Measurements from ENCODE around the gene NPPA. TPM values are rescaled to one million over a fixed set of nuclear protein-coding genes. Genes with fewer than 3 reads are reported as not detected.

The NPPA gene
- total and polyA plus RNA-seq, 9 of the 15 experiments (the other 6 are each of a cell fraction or from before 2014, with no cell fraction given) = not detected

GRCh38 chr1:11879311-11880180 is 32.0 kb upstream of the NPPA start (continued):
- TF ChIP-seq HMBOX1 (IDR thresholded peaks at IDR 0.05) (no peak), KLF1 (tag; IDR thresholded peaks at IDR 0.05) (no peak), DMBX1 (CRISPR knock-in tag; IDR thresholded peaks at IDR 0.05; ENCODE audit: borderline replicate concordance) (peak; percentile 63), MLX (CRISPR knock-in tag; conservative IDR thresholded peaks at IDR 0.05) (no peak), ZNF280B (CRISPR knock-in tag; IDR thresholded peaks at IDR 0.05) (no peak), MIER1 (IDR thresholded peaks at IDR 0.05; ENCODE audit: low read depth) (no peak), MTF1 (CRISPR knock-in tag; IDR thresholded peaks at IDR 0.05; ENCODE audit: borderline replicate concordance) (no peak), ZNF639 (CRISPR knock-in tag; conservative IDR thresholded peaks at IDR 0.05 in 1 of 2, IDR thresholded peaks at IDR 0.05 in 1 of 2) (peak in 1 of 2 experiments; percentile 82; a peak in 2 of 4 replicates), KAT8 (IDR thresholded peaks at IDR 0.05; ENCODE audit: low read depth) (no peak), SRF (CRISPR knock-in tag; IDR thresholded peaks at IDR 0.05) (no peak), NR2C2 (CRISPR knock-in tag; IDR thresholded peaks at IDR 0.05) (no peak), NR2C2 (tag; IDR thresholded peaks at IDR 0.05) (peak; percentile 40; the same call in 1 of the 2 replicates), ZBTB26 (CRISPR knock-in tag; IDR thresholded peaks at IDR 0.05) (no peak), SOX6 (IDR thresholded peaks at IDR 0.05) (no peak), RNF2 (IDR thresholded peaks at IDR 0.05) (no peak), BDP1 (IDR thresholded peaks at IDR 0.05; ENCODE audit: insufficient read depth, insufficient read length) (no peak), RAD51 (IDR thresholded peaks at IDR 0.05; ENCODE audit: borderline replicate concordance, low read depth) (no peak), SAFB2 (IDR thresholded peaks at IDR 0.05; ENCODE audit: borderline replicate concordance, low read depth, low read length, severe bottlenecking) (no peak), ZNF696 (CRISPR knock-in tag; conservative IDR thresholded peaks at IDR 0.05) (no peak), ZNF586 (CRISPR knock-in tag; conservative IDR thresholded peaks at IDR 0.05) (no peak), TEAD2 (tag; IDR thresholded peaks at IDR 0.05) (no peak), ZBED1 (IDR thresholded peaks at IDR 0.05) (no peak)

Data from K562 (cell line).